HG02610 (cell line): Measurements from ENCODE around the gene ITGA3.

Experiments
- ATAC-seq: cut with Tn5 transposase; IDR thresholded peaks from one replicate; pipeline ENCODE4 v1.9.1; 2021; ENCODE audit warnings: mild to moderate bottlenecking, moderate library complexity; ENCODE audit not compliant: unreplicated experiment

Gene ITGA3

GRCh38 chr17:50055426-50056216, at the start of gene ITGA3:
Gene ITGA3 (plus strand): TSS chr17:50056110. CDS start chr17:50056440, 330 bp downstream.
- peak; percentile 27 for ATAC-seq

DNA sequence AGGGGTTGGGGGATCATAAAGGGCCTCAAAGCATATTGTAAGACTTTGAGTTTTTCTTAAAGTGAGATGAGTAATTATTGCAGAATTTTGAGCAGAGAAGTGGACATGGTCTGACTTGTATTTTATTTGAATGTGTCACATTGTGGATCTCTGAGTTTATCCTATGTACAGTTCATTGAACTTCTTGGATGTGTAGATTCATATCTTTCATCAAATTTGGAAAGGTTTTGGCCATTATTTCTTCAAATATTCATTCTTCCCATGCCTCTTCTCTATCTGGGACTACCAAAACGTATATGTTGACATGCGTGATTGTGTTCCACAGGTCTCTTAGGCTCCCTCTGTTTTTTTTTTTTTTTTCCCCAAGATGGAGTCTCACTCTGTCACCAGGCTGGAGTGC, 46.6 kb upstream of the ITGA3 start:
- no peak for ATAC-seq

DNA sequence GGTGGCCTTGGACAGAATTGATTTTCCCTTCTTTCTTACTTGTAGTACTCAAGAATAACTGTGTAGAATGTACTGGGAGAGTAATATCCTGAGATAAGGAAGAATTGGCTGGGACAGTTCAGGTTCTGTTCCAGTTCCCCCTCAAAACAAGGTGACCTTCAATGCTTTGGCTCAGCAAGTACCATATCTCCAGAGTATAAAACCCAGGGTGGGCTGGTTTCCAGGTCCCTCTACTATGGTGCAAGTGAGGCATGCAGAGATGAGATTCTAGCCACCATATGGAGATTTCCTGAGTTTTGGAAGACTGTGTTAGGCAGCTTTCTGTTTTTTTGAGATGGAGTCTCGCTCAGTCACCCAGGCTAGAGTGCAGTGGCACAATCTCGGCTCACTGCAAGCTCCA, 42.8 kb upstream of the ITGA3 start:
- no peak for ATAC-seq

DNA sequence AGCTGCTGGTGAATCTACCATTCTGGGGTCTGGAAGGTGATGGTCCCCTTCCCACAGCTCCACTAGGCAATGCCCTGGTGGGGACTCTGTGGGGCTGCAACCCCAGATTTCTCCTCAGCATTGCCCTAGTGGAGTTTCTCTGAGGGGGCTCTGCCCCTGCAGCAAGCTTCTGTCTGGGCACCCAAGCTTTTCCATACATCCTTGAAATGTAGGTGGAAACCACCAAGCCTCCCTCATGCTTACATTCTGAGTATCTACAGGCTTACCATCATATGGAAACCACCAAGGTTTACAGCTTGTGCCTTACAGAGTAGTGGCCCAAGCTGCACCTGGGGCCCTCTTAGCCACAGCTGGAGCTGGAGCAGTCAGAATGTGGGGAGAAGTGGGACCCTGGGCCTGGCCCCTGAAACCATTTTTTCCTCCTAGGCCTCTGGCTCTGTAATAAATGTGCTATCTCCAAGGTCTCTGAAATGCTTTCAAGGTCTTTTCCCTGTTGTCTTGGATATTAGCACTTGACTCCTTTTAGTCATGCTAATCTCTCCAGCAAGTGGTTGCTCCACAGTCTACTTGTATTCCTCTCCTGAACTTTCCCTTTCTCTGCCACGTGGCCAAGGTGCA, 41.3 kb upstream of the ITGA3 start:
- ATAC-seq: no peak

GRCh38 chr17:50015146-50015545, 40.8 kb upstream of the ITGA3 start:
- no peak for ATAC-seq

DNA sequence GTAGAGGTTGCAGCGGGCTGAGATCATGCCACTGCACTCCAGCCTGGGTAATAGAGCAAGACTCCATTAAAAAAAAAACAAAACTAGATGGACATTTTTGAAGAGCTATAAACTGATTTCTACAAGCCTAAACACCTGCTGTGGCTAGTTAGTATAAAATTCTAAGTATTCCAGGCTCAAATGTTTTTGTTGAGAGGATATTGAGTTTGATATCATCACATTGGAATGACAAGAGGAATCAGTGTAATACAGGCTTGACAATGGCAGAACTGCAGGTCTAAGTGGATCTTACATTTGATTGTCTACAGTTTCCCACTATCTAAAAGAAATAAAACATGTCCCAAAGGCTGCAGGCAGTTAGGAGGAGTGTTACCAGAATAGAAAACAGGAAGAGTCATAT, 37.0 kb upstream of the ITGA3 start:
- no peak for ATAC-seq

DNA sequence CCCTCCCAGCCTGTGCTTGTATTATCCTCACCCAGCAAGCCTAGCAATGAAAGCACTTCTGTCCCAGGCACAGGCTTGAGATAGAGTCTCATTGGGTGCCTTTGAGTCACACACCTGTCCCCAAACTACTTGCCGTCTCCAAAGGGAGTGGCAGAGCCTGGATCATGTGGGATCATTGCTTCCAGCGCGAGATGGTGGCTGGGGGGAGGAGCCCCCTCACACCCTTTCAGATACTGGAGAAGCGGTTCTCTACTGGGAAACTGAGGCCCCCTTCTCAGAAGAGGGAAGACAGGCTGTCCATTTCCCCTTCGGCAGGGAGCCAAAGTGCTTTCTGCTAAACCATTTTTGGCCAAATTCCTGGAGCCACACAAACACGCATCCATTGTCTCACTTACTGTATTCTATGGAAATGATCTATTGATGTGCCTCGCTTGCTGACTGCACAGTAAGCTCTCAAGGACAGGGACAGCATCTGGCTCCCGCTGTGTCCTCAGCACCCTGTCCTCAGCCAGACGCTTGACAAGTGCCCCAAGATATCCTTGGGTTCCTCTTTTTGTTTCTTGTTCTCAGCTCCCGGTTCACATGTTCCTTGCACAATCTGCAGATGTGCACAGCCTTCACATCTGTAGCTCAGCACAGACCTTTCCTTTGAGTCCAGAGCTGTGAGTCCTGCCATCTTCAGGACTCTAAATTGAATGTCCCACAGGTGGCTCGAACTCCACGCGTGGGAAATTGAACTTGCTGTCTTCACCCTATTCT, 34.9 kb upstream of the ITGA3 start:
- no peak for ATAC-seq

GRCh38 chr17:50021681-50022370, 34.1 kb upstream of the ITGA3 start:
- ATAC-seq: no peak

DNA sequence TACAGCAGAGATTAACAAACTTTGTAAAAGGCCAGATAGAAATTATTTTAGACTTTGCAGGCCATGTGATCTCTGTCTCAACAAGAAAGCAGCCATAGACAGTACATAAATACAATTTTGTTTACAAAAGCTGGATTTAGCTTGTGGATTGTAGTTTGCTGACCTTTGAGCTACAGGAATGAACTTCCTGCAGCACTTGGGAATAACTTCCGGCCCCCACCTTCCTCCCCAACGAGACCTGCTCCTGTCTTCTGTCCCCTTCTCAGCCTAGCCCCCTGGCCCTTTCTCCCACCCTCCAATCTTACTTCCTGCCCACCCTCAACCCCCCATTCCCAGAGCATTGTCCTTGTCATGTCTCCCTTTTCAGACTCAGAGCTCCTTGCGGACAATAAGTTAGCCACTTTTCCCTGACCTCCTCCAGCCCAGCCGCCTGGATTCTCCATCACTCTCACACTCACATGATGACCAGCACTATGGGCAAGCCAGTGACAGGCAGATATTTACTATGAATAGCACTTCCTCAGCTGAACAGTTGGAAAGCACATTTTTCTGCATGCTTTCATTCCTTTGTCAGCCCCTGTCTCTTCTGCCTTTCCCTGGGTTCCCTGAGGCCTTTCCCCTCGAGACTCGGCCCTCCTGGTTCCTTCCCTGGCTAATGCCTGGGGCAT, 33.3 kb upstream of the ITGA3 start:
- no peak for ATAC-seq

DNA sequence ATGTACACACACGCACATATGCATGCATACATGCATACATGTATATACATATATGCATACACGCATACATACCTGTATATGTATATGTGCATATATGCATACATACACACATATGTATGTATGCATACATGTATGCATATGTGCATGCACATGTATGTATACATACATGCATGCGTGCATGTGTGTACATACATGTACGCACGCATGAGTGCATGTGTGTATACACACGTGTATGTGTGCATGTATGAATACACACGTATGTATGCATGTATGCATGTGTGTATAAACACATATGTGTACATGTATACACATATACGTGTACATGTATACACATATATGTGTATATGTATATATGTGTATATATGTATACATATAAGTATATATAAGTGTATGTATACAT, 32.4 kb upstream of the ITGA3 start:
- ATAC-seq: no peak

DNA sequence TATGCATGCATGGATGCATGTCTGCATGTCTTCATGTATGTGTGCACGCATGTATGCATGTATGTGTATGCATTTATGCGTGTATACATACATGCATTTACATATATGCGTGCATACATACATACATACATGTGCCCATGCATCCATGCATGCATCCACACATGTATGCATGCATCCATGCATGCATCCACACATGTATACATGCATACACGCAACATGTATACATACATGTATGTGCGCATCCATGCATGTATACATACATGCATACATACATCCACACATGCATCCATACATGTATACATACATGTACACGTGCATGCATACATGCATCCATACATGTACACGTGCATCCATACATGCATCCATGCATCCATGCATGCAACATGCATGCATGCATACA, 31.1 kb upstream of the ITGA3 start:
- ATAC-seq: no peak

GRCh38 chr17:50026046-50026675, 29.7 kb upstream of the ITGA3 start:
- no peak for ATAC-seq

- no peak for ATAC-seq
Measured at GRCh38 chr17:50026837-50027171, 29.1 kb upstream of the ITGA3 start.

DNA sequence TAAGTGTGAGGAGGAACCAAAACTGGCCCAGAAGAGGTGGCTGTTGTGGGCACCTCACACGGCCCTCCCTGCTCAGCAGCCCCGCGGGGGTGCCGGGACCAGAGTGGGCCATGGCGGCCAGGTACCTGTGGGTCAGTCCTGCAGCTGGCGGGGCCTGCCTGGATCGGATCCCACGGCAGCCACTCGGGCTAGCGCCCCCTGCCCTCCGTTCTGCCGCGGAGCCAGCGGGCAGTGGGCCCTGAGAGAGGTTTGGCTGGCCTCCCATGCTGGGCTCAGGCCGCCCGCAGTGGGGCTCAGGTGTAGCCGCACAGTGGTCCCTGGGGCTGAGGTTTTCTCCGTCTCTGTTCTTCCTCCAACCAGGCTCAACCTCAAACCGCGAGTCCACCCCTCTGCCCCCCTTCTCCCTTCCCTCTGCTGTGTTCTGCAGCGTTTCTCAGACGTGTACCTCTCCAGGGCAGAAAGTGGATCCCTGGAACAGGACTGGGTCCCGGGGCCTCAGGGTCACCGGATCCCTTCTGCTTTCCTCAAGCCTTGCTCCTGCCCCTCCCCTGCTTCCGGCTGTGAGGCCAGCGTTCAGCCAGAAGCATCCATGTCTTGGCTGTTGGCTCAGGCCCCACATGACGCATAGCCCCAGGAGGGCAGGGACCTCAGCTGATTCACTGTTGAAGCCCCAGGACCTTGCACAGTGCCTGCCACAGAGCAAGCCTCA, 28.6 kb upstream of the ITGA3 start:
- ATAC-seq: no peak

DNA sequence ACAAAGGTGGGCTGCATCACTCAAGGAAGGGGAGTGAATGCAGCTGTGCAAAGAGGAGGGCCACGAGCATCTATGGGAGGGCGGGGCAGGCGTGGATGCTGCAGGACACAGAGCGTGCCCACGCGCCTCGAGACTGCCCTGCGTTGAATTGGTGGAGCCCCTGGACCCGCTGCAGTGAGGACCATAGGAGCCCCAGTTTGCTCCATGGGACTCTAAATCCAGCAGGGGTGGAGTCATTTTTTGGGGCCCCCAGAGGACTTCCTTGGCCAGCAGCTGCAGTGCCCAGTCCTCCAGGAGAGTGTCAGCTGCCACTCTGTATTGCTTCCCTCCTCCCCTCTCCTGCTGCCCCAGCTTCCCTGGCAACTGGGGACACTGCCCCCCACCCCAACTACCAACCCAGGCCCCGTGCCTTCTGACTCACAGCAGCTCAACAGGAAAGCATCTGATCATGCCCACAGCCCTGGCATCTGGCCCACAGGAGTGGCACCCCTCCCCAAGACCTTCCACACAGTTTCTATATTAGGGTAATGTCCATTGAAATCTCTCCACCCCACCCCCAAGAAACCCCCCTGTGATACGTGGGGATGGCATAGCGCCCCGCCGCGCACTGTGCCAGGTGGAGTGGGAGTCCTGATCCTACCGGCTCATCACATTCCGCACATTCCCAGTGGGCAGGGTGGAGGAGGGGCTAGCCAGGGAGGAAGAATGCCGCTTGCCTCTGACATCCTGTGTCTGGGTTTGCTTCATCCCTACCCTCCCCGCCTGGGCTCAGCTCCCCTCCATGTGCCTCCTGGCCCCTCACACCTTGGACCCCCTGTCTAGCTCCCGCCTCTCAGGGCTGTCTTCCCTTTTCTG, 27.8 kb upstream of the ITGA3 start:
- ATAC-seq: no peak

DNA sequence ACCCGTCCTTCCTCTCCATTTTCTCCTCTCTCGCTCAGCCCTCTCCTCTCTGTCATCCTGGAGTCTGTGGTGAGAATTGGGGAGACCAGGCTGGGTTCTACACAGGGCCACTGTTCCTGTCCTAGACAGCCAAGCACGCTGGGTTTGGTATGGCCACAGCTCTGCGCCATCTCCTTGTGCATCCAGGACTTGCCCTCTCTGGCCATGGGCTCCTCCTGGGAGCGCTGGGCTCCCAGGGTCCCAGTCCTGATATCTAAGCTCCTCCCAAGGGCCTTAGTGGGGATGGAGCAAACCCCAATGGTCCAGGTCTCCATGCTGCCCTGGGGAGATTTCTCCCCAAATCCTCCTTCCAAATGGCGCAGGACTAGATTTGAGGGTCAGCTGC, 27.2 kb upstream of the ITGA3 start:
- ATAC-seq: no peak

- no peak for ATAC-seq
Measured at GRCh38 chr17:50029185-50029584, 26.7 kb upstream of the ITGA3 start.

- ATAC-seq: no peak
Measured at GRCh38 chr17:50033316-50033715, 22.6 kb upstream of the ITGA3 start.
